Spleen (tissue), 7 donors: ENCODE measurements around the gene GJA5.

ENCODE experiments used
- POLR2A ChIP-seq, 3 donors: fragments of 450-650 bp; IDR thresholded peaks; one replicate each; pipeline ENCODE4 v1.5.1; 2017; ENCODE audit warnings: antibody characterized with exemption in 3 of 3, mild to moderate bottlenecking in 1 of 3
- POLR2AphosphoS5 ChIP-seq, 3 donors: sonication (generic); formaldehyde crosslinking; IDR thresholded peaks; one replicate each; pipeline ENCODE4 v1.5.1; 2017; ENCODE audit warnings: antibody characterized with exemption in 3 of 3
- TF ChIP-seq, protein P1 (sequence below), 11 experiments: fragments of 200-600 bp in 7 of 11; fragments of 450-650 bp in 4 of 11; sonication (generic) in 4 of 11; IDR thresholded peaks in 8 of 11; conservative IDR thresholded peaks in 3 of 11; 1 replicate in 7 of 11; 2 replicates in 4 of 11; pipeline versions ENCODE4 v1.4.0 to v1.8.0; 2016 to 2021; ENCODE audit warnings: antibody characterized with exemption in 11 of 11, inconsistent platforms in 4 of 11, mild to moderate bottlenecking in 1 of 11
- donor health status: DM: no; HTN: no; CAD: no; lungs with moderate emphysema.
- donor health status: DM: no; HTN: no; CAD: no.
- donor health status: DM: no; HTN: no; CAD: no.

DNA sequence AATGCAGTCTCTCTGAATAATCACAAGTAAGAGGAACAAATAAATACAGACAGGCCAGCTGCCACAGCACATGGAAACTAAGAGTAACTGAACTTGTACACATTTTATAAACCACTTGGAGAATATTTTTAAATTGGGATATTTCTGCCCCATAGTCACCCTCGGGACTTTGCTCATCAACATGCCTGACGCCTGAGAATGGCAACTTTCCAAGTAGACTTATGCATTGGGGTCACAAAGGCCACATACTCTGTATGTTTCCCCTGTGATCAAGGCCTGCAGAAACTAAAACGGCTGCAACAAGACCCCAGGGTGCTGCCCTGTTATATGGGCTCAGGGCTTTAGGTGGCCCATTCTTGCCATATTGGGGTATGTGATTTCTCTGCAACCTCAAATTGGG, 38.3 kb upstream of the GJA5 start:
- TF ChIP-seq, protein P1, sequence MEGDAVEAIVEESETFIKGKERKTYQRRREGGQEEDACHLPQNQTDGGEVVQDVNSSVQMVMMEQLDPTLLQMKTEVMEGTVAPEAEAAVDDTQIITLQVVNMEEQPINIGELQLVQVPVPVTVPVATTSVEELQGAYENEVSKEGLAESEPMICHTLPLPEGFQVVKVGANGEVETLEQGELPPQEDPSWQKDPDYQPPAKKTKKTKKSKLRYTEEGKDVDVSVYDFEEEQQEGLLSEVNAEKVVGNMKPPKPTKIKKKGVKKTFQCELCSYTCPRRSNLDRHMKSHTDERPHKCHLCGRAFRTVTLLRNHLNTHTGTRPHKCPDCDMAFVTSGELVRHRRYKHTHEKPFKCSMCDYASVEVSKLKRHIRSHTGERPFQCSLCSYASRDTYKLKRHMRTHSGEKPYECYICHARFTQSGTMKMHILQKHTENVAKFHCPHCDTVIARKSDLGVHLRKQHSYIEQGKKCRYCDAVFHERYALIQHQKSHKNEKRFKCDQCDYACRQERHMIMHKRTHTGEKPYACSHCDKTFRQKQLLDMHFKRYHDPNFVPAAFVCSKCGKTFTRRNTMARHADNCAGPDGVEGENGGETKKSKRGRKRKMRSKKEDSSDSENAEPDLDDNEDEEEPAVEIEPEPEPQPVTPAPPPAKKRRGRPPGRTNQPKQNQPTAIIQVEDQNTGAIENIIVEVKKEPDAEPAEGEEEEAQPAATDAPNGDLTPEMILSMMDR (IDR thresholded peaks at IDR 0.05 in 8 of 11, conservative IDR thresholded peaks at IDR 0.05 in 3 of 11): no peak
- no peak for TF ChIP-seq POLR2A (IDR thresholded peaks at IDR 0.05)
- no peak for TF ChIP-seq POLR2AphosphoS5 (IDR thresholded peaks at IDR 0.05)
